Right ventricle myocardium superior (tissue), 1 donor: ENCODE data around the gene CAPN15. TPM values are rescaled to one million over a fixed set of nuclear protein-coding genes. Genes with fewer than 3 reads are reported as not detected.

Experiments used
- ATAC-seq: fragments of 200-7000 bp; cut with Tn5 transposase; one replicate; pipeline ENCODE4 v1.9.1; 2020; ENCODE audit warnings: mild to moderate bottlenecking; ENCODE audit not compliant: poor library complexity
- DNase-seq: peaks from one replicate; pipeline ENCODE4 v3.0.0-alpha.2; 2020
- intact Hi-C: fragments of 100-400 bp; cut with DNase I; formaldehyde crosslinking; loops from one replicate; pipeline ENCODE4 v1.11.2; 2022
- total RNA-seq: library from RNA; stranded (reverse); fragmentation: NEBNext Ultra II Directional; extraction: Animal tissue kit (Norgen Biotek cat#: 25700); gene quantifications from one replicate; pipeline ENCODE4 v1.2.1, GENCODE V29; 2021
- donor health status: DM: no; HTN: yes; CAD: no; lungs with severe emphysema.

The CAPN15 gene
- total RNA-seq, 1 donor from 2014 or later, result 17.7 TPM

- intact Hi-C loops, result no loop called here
- DNase-seq (no peak), ATAC-seq (peak; percentile 3)
Observed at GRCh38 chr16:534856-535445, 7.4 kb downstream of the CAPN15 start.

DNA sequence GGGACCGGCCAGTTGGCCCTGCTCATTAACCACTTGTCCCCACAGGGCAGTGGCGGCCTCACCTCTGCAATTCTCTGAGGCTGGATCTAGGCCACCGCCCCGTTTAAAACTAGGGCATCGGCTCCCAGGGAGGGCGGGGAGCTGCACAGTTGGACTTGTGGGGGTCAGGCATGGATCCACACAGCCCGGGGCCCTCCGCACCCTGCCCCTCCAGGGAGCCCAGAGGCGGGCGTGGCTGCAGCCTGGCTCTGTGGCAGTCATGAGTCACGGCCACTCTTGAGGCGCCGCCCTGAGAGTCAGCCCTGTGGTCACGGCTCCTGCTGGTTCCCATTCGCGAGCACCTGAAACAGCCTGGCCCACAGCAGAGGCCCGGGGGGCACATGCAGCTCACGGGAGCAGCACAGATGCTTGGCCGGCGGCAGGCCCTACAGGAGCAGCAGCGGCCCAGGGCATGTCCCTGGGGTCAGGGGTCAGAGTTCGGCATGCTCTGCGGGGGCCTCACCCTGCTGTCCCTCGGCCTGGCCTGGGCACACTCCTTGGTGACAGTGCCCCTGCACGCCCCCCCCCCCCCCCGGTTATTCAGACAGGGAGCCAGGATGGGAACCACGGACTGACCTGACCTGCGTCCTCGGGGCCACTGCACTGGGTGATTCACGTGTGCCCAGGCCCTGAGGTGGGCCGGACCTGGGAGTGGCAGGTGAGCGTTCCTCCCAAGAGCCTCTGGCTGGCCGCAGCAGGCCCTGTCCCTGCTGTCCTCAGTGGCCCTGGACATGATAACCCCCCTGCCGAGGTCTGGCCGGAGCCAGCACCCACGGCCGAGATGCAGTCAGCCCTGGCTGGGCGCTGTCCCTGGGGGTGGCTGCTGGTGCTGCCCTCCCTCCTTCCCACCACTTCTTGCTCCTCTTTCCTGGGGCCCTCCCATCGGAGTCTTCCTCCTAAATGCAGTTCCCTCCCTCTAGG lies 8.2 kb downstream of the CAPN15 start:
- DNase-seq (peak; percentile 56), ATAC-seq (peak; percentile 30)
- intact Hi-C loops, result no loop called here

DNA sequence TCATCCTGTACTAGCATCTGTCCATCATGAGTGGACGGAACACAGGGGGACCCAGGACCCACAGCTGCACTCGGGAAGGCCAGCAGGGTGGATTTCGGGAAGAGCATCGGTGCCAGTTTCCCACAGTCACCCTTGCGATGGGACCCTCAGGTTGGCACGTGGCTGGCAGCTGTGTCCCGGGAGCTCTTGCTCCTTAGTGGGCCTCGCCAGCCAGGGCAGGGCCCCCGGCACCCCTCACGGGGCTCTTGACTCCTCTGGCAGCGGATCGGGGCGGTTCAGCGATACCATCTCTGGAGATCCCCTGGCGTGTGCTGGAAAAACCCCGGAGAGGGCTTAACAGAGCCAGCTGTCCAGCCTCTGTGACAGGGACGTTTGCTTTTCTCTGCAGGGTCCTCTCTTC lies 9.2 kb downstream of the CAPN15 start:
- intact Hi-C loops, result no loop called here
- ATAC-seq (no peak), DNase-seq (no peak)

- ATAC-seq, result no peak
- intact Hi-C loops, result no loop called here
- DNase-seq, result no peak
Observed at GRCh38 chr16:537415-538335, 10.2 kb downstream of the CAPN15 start.

DNA sequence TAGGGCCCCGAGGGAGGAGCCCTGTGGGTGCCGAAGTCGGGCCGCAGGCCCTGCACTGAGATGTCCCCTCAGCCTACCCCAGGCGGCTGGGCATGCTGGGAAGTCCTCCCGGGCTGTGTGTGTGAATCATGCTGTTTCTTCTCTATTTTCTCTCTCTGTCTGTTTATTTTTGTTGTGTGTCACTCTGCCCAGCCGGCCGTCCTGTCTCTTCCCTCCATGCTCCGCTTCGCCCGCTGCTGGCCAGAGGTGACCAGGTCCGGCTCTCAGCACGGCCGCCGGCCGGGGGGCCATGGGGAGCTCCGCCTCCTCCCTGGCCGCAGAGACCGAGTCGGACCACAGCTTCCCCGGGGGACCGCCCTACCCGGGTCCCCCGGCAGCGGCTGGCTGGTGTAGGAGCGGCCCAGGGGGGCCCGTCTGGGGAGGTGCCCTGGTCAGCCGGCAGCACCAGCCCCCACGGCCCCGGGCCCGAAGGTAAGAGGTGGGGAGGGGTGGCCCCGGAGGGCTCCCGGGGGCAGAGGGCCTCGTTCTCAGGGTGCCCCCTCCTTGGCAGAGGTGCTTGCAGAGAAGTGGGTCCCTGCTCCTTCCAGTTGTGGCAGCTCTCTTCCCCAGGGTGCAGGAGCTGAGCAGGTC lies 12.5 kb downstream of the CAPN15 start:
- DNase-seq (no peak), ATAC-seq (no peak)
- intact Hi-C loops, result no loop called here

- DNase-seq (no peak), ATAC-seq (no peak)
- intact Hi-C loops, result no loop called here
Observed at GRCh38 chr16:540645-541340, 13.3 kb downstream of the CAPN15 start.

DNA sequence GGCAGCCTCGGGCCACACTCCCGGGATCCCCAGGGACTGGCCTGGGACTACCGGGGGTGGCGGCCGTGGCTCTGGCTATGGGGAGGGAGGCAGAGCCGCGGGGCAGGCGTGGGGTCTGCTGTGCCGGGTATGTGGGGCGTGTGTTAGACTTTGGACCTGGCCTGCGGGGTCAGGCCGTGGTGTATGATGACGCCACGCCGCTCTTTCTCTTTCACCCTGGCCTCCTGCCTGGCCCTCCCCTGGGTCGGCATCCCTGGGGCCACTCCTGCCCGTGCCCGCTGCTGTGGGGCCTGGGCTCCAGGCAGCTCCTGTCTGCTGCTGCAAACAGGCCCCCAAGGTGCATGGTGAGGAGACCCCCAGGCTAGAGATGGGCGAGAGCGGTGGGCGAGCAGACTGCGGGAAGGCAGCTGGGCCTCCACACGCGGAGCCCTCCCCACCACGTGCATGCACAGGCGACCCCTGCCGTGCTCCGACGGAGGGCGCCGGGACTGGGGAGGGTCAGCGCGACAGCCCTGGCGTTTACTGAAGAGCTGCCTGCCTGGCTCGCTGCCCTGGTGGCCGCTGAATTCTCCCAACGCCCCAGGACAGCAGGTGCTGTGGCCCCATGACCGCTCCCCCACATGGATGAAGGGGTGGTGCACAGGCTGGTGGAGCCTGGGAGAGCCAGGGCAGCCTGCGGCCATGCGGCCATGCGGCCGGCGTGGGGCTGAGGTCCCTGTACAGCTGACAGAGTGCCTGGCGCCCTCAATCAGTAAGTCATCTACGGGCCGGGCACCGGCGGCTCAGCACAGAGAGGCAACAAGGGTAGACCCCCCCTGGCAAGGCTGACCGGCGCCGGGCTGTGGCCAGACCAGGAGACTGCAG lies 16.0 kb downstream of the CAPN15 start:
- intact Hi-C loops, result no loop called here
- ATAC-seq (no peak), DNase-seq (no peak)

GRCh38 chr16:544517-544916 lies 17.0 kb downstream of the CAPN15 start:
- intact Hi-C loops, result no loop called here
- no peak for DNase-seq
- ATAC-seq, result no peak

DNA sequence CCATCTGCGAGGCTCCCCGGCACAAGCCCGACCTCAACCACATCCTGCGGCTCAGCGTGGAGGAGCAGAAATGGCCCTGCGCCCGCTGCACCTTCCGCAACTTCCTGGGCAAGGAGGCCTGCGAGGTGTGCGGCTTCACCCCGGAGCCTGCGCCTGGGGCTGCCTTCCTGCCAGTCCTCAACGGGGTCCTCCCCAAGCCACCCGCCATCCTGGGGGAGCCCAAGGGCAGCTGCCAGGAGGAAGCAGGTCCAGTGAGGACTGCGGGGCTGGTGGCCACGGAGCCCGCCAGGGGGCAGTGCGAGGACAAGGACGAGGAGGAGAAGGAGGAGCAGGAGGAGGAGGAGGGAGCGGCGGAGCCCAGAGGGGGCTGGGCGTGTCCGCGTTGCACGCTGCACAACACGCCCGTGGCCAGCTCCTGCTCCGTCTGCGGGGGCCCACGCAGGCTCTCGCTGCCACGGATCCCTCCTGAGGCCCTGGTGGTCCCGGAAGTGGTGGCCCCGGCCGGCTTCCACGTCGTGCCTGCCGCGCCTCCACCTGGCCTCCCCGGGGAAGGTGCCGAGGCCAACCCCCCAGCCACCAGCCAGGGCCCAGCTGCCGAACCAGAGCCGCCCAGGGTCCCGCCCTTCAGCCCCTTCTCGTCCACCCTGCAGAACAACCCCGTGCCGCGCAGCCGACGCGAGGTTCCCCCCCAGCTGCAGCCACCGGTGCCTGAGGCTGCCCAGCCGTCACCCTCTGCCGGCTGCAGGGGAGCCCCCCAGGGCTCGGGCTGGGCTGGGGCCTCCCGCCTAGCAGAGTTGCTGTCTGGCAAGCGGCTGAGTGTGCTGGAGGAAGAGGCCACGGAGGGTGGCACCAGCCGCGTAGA lies 19.6 kb downstream of the CAPN15 start:
- ATAC-seq, result peak; percentile 72
- intact Hi-C loops, result no loop called here
- peak; percentile 81 for DNase-seq

GRCh38 chr16:548586-548985 lies 21.1 kb downstream of the CAPN15 start:
- no peak for ATAC-seq
- DNase-seq, result no peak
- intact Hi-C loops, result no loop called here

- intact Hi-C loops, result no loop called here
- no peak for DNase-seq
- ATAC-seq, result no peak
Observed at GRCh38 chr16:549544-550263, 22.2 kb downstream of the CAPN15 start.

- no peak for ATAC-seq
- intact Hi-C loops, result no loop called here
- no peak for DNase-seq
Observed at GRCh38 chr16:551210-551609, 23.7 kb downstream of the CAPN15 start.

DNA sequence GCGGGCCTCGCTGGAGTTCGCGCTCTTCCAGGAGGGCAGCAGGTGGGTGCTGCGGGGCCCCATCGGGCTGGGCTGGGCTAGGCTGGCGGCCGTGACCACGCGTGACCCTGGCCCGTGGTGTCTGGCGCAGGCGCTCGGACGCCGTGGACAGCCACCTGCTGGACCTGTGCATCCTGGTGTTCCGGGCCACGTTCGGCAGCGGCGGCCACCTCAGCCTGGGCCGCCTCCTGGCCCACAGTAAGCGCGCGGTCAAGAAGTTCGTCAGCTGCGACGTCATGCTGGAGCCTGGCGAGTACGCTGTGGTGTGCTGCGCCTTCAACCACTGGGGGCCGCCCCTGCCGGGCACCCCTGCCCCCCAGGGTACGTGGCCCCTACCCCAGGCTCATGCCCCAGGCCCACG lies 24.7 kb downstream of the CAPN15 start:
- DNase-seq, result no peak
- no peak for ATAC-seq
- intact Hi-C loops, result no loop called here

DNA sequence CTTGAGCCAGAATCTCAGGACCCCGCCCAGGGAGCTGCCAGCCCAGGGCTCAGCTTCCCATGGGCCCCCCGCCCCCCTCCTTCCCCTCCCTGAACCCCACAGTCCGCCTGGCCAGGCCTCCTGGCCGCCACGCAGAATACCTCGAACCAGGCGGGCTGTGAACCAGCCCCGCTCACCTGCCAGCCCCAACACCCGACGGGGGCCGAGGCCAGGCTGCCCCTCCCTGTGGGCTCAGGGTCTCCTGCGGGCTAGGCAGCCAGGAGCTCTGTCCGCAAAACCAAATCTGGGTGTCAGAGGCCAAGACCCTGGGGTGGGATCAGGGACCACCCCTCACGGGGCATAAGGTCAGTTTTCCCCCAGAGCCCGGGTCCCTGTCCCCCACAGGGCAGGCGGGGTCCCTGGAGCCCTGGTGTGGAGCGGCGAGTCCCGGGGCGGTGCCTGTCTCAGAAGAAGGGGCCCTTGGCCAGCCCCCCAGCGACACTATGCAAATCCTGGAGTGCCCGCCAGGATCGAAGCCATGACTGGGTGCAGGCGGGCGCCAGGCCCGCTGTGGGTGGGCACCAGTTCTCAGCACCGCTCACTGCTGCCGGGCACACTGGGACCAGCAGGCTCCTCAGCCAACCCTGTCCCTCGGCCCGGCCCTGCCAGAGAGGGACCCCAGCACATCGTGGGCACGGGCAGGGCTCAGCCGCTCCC lies 26.2 kb downstream of the CAPN15 start:
- ATAC-seq (no peak), DNase-seq (no peak)
- intact Hi-C loops, result no loop called here

DNA sequence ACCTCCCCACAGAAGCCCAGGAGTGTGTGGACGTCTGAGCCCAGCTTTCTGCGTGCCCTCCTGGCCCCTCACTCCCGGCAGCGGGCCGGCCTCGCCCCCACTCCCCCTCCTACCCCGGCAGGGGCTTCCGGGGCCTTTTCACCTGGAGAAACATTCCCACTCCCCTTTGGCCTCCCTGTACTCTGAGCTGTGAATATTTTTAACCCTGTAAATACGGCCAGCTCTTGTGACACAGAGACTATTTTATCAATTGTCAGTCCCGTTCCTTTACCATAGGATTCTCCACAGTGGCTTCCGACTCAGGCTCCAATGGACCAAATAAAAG lies 26.7 kb downstream of the CAPN15 start:
- ATAC-seq (no peak), DNase-seq (no peak)
- intact Hi-C loops, result no loop called here
